HT1080 (cell line): Measurements from ENCODE around the gene MSH3. TPM values are rescaled to one million over a fixed set of nuclear protein-coding genes. Genes with fewer than 3 reads are reported as not detected.
"Not testable (repeated sequence)": the region's sequence is repeated elsewhere in the genome, so short reads cannot be mapped to it uniquely, and the experiment has no call there.

Experiments
- DNase-seq: peaks from one replicate; pipeline ENCODE4 v3.0.0-alpha.2; 2015; ENCODE audit warnings: low read depth
- total RNA-seq: library from RNA; depleted of rRNA; stranded (reverse); fragments of >200 nt; shearing (Covaris generic); gene quantifications from 2 replicates; pipeline ENCODE4 v1.2.3, GENCODE V29; 2014

The MSH3 gene
- total RNA-seq, 1 experiment from 2014 or later = 12.0 TPM

DNA sequence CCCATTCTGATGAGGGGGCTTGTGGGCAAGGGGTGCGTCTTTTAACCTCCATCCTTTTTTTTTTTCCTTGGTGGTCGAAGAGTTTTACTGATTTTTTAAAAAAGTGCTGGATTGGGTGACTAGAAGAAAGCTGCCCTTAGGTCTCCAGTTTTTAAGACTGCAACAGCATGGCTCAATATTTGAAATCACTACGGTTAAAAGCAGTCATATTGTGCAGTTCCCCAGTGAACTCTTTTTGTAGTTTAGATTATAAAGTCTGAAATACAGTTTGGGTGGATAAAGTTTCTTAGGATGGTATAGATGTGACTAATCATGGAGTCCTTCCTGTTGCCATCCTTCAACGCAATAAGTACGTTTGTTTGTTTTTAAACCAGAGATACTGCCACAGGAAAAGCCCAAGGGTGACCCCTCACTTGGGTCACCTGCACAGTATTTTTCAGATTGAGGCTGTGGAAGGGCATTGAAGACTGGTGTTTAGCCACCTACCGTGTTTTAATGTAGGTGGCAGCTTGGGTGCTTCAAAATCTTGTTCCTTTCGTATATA is 851 bp downstream of the MSH3 start:
- DNase-seq = no peak

DNA sequence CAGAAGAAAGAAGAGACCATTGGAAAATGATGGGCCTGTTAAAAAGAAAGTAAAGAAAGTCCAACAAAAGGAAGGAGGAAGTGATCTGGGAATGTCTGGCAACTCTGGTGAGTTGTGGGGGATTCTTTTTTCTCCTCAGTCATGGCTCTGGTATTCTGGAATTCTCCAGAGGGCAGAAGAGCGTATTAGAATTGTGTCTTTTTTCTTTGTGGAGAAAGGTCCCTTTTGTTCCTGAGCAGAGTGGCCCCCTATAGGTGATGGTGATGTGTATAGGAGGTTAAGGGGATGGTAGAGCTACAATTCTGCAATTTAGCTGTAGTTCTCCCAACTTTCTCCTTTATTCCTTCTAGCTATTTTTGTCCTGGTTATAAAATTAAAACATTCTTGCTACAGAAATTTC is 2.0 kb downstream of the MSH3 start:
- DNase-seq = peak; percentile 24

DNA sequence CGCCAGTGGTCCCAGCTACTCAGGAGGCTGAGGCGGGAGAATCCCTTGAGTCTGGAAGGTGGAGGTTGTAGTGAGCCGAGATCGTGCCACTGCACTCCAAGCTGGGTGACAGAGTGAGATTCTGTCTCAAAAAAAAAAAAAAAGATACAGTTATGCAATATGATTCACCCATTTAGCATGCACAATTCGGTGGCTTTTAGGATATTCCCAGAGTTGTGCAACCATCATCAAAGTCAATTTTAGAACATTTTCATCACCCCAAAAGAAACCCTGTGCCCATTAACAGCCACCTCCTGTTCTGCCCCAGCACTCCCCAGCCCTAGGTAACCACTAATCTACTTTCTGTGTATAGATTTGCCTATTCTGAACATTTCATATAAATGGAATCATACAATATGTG is 4.7 kb downstream of the MSH3 start:
- no peak for DNase-seq

DNA sequence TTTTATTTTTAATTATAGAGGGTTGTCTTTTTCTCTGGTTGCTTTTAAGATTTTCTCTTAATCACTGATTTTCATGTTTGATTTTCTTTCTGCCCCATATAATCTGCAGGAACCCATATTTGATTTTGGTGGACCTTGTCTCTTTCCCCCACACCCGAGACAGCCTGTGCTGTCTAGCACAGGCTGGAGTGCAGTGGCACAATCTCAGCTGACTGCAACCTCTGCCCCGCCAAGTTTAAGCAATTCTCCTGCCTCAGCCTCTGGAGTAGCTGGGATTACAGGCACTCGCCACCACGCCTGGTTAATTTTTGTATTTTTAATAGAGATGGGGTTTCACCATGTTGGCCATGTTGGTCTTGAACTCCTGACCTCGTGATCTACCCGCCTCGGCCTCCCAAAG is 6.2 kb downstream of the MSH3 start:
- not testable (repeated sequence) for DNase-seq

DNA sequence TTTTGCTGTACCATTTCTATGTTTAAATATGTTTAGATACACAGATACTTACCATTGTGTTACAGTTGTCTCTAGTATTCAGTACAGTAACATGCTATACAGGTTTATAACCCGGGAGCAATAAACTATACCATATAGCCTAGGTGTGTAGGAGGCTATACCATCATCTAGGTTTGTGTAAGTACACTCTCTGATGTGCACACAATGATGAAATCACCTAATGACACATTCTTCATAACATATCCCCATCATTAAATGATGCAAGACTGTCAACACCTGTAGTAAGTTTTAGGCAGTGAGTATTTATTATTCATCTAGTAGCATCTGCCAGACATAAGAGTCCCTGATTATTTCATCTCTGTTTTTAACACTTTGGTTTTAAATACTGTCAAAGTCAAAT is 7.7 kb downstream of the MSH3 start:
- DNase-seq = no peak

DNA sequence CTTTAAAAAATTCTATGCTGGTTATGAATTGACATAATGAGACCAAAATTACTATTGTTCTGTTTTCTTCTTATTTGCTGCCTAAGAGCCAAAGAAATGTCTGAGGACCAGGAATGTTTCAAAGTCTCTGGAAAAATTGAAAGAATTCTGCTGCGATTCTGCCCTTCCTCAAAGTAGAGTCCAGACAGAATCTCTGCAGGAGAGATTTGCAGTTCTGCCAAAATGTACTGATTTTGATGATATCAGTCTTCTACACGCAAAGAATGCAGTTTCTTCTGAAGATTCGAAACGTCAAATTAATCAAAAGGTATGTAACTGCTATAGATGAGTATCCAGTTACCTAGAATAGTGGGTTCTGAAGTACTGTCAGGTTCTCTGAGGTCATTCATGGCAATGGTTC is 10.6 kb downstream of the MSH3 start:
- DNase-seq = no peak

DNA sequence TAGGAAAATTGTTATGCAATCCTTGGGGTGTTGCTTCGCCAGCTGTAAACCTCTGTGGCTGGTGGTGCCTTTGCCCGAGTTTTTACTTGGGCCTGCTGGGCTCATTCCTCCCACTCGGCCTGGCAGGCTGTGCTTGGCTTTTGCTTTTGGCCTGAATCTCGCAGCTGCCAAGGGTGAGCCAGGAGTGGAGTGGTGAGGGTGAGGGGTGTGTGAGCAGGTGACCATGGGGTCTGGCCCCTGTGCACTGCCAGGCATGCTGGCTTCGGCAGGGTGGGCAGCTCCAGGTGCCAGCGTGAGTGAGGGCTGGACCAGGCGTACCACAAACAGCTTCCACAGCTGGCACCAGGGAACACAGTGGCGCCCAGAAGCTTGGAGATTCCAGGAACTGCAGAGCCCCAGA is 12.9 kb downstream of the MSH3 start:
- DNase-seq = no peak

DNA sequence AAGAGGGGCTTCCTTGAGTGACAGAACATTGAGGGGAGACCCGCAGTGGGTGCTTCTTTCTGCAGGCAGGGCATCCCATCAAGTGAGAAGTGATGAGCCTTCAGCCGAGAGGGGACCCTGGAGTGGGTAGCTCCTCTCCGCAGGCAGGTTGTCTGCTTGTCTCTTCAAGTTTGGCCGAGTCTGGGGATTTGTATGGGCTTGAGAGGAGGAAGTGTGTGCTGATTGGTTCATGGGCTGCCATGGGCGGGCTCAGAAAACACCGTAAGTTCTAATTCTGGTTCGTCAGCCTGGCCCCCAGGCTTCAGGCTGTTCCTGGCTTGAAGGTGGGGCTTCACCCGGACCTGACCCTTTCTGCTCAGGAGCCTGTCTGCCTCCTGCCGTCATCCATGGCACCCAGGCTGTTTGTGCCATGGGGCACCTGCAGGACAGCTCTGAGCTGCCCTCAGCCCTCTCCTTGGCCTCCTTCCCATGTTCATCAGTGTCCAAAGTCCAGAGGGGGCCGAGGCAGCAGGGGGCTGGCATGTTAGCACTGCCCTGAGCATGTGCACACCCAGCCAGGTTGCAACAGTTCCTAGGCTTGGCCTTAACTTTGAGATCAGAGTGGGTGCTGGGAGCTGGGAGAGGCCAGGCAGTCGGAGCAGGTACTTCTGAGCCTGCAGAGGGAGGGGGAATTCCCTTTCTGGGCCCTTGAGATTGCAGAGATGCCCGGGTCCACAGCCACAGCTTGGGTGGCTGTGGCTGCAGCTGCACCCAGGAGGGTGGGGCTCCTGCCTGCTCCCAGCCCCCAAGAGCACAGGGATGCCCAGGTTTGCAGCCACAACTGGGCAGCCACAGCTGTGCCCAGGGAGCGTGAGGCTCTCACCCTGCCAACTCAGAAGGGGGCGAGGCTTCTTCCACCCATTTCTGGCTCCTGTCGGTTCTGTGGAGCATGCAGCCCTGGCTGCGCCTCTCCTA is 13.8 kb downstream of the MSH3 start:
- DNase-seq = no peak

DNA sequence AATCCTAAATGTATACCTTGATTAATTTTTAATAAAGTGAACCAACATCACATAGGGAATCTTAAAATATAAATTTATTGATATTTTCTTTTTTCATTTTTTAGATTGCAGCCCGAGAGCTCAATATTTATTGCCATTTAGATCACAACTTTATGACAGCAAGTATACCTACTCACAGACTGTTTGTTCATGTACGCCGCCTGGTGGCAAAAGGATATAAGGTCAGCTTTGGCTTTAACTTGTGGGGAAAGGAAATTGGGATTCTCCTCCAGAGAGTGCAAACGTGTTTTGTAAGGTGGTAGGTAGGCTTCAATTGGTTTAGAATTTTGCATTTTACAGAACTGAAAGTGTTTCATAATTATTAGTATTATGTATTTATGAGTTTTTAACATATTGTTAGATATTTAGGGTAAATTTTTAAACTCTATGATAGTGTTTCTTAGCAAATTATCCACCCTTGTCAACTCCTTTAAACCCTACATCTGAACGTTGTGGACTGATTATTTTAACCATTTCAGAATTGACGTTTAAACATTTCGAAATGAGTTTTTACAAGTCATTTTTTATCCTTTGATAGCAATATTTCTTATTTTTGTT is 17.8 kb downstream of the MSH3 start:
- DNase-seq = peak; percentile 46

DNA sequence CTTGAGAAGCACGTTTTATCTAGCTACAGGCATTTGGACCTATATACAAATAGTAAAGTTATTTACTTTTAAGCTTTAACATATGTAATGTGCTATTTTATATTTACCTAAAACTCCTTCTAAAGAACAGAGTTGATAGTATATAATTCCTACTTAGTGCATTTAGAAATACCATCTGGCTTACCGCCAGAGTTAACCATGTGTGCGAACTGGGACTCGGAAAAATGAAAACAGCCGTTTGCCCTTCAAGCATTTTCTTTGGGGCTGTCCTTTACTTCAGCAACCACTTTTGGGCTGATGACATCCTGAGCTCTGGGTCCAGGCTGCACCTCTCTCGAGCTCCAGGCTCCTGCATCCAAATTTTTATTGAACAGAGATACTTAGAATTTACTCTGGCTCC is 22.3 kb downstream of the MSH3 start:
- no peak for DNase-seq

DNA sequence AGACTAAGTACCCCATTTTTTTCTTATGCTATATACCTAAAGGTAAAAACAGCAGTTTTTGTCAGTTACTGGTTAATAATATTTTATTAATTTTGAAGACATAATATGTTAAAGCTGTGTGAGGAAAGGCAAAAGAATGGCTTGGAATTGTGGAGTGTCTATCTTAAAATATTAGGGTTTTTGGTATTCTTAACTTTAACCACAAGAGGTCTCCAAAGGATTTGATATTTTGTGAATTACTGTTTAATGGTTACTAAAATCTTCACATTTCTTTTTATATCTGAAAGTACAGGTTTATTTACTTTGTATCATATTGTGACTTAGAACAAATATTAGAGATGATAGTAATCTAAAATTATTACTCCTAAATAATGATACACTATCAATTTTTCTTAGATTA is 32.3 kb downstream of the MSH3 start:
- peak; percentile 6 for DNase-seq

DNA sequence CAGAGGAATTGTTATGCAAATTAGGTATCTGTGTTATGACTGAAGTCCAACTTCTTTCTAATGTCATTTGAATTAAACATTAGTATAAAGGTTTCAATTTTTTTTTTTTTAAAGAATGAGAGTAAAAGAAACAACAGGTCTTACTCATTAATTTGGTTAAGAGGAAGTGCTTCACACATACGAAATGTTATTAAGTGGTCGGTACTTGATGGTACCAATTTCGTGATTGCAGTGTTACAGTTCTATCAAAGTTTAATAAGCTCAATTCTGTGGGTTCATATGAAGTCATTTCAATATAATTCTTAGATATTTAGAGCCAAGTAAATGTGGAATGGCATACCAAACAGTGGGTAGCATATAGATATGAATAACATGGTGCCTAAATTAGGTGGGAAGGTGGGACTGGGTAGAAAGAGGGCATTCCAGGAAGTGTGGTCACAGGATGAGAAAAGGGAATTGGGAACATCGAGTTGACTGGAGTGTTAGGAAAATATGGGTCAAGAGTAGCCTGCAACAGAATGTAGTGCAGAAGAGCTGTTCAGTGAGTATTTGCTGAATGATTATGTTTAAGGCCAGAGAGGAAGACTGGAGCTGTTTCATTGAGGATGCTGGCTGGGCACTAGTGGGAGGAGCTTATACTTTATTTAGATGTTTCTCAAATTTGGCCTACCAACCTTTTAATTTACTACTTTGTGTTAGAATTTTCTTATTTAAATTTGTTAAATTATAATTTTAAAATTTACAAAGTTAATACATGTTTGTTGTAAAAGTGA is 34.4 kb downstream of the MSH3 start:
- DNase-seq = no peak

DNA sequence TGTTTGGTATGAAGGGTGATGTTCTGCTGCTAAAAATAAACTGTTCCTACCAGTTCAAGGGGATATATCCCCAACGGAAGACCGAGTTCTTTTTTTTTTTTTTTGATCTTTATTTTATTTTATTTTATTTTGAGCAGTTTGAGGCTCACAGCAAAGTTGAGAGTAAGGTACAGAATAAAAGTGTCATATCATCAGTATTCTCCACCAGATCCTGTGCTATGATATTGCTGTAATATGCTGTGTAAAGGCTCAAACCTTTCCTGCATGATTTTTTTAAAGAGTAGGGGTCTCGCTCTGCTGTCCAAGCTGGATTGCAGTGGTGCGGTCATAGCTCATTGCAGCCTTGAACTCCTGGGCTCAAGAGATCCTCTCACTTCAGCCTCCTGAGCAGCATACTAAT is 35.2 kb downstream of the MSH3 start:
- DNase-seq = no peak

DNA sequence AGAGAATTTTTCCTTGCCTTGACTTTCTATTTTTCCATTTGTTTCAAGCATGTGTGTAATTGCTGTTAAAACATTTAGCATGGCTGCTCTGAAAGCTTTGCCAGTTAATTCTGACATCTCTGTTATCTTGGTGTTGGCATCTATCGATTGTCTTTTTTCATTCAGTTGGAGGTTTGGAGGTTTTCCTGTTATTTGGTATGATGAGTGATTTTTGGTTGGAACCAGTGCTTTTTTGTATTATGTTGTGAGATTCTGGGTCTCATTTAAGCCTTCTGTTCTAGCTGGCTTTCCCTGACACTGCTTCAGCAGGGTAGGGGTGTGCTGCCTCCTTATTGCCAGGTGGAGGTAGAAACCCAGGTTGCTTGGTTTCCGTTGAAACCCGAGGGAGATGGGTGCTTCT is 41.2 kb downstream of the MSH3 start:
- DNase-seq = no peak

DNA sequence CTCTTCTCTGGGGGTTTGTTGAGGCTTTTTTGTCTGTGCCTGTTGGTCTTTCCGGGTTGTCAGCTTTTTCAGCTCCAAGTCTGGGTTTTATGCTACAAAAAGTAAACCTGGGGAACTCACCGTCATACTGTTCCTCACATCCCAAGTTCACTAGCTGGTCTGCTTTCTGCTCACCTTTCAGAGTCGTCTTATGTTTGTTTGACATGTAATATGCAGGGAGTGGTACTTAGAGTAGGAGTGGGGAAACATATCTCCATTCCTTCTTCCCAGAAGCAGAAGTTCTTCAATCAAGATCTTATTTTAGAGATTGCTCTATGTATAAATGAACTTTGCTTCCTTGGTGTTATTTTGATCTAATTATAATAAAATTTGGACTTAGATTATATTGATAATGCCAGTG is 42.0 kb downstream of the MSH3 start:
- no peak for DNase-seq

DNA sequence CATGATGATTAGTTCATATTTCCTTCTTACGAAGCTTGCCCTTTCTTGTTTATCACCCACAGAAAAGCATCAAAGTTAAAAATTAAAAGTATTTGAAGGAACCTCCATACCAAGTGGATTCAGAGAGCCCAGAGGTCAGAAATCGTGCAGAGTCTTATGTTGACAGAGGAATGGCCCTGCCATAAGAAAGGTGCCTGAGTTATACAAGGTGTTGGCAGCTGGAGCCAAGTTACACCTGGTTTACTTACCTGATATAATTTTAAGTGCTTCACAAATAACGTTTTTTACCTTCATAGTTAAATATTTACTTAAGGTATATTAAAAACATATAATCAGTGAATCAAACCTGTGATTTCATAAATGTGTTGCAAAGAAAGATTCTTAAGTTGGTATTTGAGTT is 42.6 kb downstream of the MSH3 start:
- DNase-seq = no peak

DNA sequence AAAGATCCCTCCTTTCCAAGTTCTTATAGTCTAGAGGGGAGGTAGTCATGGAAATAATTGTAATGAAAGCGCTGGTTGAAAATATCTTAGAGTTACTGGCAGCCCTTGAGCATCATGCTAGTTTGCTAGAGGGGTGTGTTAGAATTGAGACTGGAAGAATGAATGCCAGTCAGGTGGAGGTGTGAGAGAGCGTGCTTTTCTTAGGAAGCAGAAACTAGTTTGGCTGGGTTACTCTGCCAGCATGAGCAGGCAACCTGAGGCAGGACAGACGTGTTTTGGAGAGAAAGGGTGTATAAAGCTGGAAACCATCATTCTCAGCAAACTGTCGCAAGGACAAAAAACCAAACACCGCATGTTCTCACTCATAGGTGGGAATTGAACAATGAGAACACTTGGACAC is 43.9 kb downstream of the MSH3 start:
- DNase-seq = no peak

DNA sequence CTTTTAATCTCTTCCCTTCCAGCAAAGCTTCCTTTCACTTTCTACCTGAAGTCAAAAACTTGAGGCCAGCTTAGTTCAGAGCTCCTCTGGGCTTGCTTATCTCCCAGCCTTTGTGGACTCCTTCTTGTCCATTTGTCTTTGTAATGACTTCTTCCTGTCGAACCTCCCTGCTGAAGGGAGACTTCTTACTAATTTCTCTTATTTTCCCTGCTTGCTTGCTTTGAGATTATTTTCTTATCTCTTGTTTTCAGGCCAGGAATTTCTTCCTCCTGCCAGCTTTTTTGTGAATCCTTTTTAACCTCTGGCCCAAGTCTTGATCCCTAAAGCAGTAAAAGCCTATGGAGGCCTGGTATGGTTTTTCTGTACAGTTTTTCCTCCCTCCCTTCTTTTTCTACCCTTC is 47.1 kb downstream of the MSH3 start:
- DNase-seq = no peak

DNA sequence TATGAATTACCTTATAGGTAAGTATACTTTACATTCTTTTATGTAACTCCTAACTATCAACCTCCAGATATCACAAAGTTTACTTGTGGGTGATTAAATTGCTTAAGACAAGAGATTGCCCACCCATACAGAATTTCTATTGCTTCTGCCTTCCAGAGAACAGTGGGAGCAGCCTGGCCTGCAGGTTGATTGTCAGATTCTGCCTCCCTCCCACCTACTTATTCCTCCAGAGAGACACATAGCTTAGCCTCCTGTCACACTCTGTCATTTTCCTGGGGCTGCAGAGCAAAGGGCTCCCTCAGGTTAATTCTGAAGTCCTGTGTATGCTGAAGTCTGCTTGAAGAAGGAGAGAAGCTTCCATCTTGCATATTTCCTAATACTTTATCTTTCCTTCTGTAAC is 48.8 kb downstream of the MSH3 start:
- DNase-seq = no peak

DNA sequence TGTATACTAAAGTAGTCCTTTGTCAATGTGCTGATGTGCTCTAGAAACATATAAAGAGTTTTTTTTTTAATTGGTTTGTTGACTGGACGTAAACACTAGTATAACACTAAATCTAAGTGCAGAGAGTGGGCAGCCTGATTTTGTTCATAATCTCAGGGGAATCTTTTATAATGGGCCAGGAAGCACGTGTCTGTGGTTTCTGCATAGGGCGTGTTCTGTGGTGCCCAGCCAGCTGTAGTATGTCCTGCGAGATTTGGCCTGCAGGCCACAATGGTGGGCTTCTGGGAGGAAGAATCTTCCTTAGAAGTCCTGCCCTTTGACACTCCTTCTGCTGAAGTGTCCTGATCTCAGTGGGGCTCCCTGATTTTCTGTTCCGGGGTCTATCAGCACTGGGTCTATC is 49.3 kb downstream of the MSH3 start:
- no peak for DNase-seq

DNA sequence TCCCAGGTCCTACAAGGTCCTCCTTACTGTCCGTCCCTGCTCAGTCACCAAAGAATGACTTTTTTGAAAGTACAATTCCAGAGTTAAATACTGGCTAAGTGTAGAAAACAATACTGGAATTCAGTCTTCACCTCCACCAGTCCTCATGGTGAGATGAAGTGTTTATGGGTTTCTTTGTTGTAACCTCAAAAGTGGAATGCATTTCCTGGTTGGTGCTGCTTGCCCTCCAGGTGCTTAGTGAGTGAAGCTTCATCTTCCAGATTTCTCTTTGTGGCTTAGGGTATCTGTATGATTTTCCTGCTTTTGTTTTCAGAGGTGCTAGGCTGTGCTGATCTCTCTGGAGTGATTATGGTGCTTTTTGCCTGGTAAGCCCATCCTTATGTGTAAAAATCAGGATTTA is 49.8 kb downstream of the MSH3 start:
- no peak for DNase-seq

DNA sequence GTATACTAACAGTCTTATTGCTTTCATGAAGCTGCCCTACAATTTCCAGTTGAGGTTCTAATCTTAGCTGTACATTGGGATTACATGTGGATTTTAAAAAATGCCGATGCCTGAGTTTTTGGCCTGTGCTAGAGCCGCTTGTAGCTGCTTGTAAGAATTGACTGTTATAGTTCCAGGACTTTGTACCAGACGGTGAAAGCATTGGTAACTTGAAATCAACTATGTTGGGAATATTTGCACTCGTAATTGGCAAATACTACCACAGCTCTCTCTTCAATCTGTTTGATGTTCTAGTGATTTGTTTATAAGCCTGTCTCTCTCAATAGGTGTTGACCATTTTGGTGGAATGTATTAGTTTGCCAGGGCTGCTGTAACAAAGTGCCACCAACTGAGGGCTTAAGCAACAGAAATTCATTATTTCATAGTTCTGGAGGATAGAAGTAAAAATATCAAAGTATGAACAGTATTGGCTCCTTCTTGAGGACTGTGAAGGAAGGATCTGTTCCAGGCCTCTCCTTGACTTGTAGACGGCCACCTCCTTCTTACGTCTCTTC is 50.8 kb downstream of the MSH3 start:
- no peak for DNase-seq
